HG02970 (cell line): ENCODE data around the gene OTUD1.

Source experiments
- ATAC-seq: cut with Tn5 transposase; IDR thresholded peaks from one replicate; pipeline ENCODE4 v1.9.1; 2021; ENCODE audit warnings: mild to moderate bottlenecking, moderate library complexity, moderate number of reproducible peaks; ENCODE audit not compliant: unreplicated experiment, low FRiP score

The OTUD1 gene

GRCh38 chr10:23459308-23459939 is 20.5 kb downstream of the OTUD1 start:
- ATAC-seq, result no peak

DNA sequence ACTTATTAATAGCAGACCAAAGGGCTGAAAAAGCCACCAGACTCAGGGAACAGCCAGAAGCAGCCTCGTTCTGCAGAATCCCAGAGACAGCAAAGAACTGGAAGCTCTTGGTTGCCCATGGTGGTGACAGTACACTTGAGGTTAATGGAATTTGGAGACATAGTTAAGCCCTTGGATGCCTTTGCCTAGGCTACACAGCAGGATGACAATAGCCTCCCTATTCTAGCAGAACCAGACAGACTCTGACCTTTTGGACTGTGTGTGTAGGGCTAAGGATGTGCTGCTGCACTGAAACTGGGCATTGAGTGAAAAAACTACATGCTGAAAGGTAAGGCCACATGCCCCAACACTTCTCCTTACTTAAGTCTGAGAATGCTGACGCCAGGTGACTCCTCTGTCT is 22.7 kb downstream of the OTUD1 start:
- no peak for ATAC-seq

GRCh38 chr10:23467012-23467411 is 28.1 kb downstream of the OTUD1 start:
- ATAC-seq, result no peak

DNA sequence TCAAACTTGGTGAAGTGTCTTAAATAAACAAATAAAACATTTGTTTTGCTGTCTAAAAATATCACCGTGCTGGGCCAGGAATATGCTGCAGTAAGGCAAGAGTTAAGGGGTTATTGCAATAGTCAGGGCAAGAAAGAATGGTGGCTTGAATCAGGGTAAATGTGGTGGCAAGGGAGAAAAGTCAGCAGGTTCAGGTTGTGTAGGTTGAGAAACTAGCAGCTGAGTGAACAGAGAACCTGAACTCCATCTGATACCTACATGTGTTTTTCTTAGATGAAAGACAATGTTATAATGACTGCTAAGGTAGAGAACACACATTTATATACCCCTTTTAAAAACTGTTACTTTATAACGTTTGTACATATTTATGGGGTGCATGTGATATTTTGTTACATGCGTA is 28.7 kb downstream of the OTUD1 start:
- ATAC-seq, result no peak

- ATAC-seq, result no peak
Observed at GRCh38 chr10:23469596-23470237, 30.8 kb downstream of the OTUD1 start.

GRCh38 chr10:23472181-23472580 is 33.3 kb downstream of the OTUD1 start:
- no peak for ATAC-seq

- no peak for ATAC-seq
Observed at GRCh38 chr10:23474081-23474480, 35.2 kb downstream of the OTUD1 start.

GRCh38 chr10:23474626-23475025 is 35.8 kb downstream of the OTUD1 start:
- no peak for ATAC-seq

GRCh38 chr10:23478570-23478969 is 39.7 kb downstream of the OTUD1 start:
- no peak for ATAC-seq

- ATAC-seq, result no peak
Observed at GRCh38 chr10:23479798-23480473, 41.1 kb downstream of the OTUD1 start.

- ATAC-seq, result no peak
Observed at GRCh38 chr10:23481363-23481961, 42.6 kb downstream of the OTUD1 start.

- no peak for ATAC-seq
Observed at GRCh38 chr10:23490115-23490514, 51.2 kb downstream of the OTUD1 start.
